Peyer's patch (tissue), 4 donors: ENCODE data around the gene PPM1M.

Source experiments
- CTCF ChIP-seq, 6 experiments: fragments of 450-650 bp in 4 of 6; fragments of 200-600 bp in 2 of 6; sonication (generic) in 1 of 6; IDR thresholded peaks; one replicate each; pipeline ENCODE4 v1.5.1; 2017 to 2019; ENCODE audit warnings: antibody characterized with exemption in 6 of 6, mild to moderate bottlenecking in 3 of 6, moderate library complexity in 1 of 6
- POLR2A ChIP-seq, 2 donors: fragments of 450-650 bp; IDR thresholded peaks; one replicate each; pipeline ENCODE4 v1.5.1; 2017; ENCODE audit warnings: antibody characterized with exemption in 2 of 2, mild to moderate bottlenecking in 2 of 2, moderate library complexity in 2 of 2

- peak; percentile 75 to 97 (median 86) for TF ChIP-seq CTCF (IDR thresholded peaks at IDR 0.05)
- no peak for TF ChIP-seq POLR2A (IDR thresholded peaks at IDR 0.05)
Measured at GRCh38 chr3:52220380-52221026, 25.1 kb upstream of the PPM1M start.
